MM.1S (cell line): ENCODE measurements around the gene EBF3.

Source experiments
- EZH2 ChIP-seq: fragments of 300-600 bp; sonication (generic); optimal IDR thresholded peaks from 2 replicates; pipeline ENCODE3; 2017; ENCODE audit warnings: low read depth, mild to moderate bottlenecking, antibody characterized with exemption, low read length, mixed read lengths
- EZH2phosphoT487 ChIP-seq: fragments of 300-600 bp; sonication (generic); IDR thresholded peaks from 2 replicates; pipeline ENCODE4 v1.6.1; 2018; ENCODE audit warnings: antibody characterized with exemption, low read length
- TF ChIP-seq, protein P1 (sequence below): fragments of 300-600 bp; sonication (generic); IDR thresholded peaks from 2 replicates; pipeline ENCODE4 v1.5.1; 2016; ENCODE audit warnings: antibody characterized with exemption, low read length, mixed read lengths

DNA sequence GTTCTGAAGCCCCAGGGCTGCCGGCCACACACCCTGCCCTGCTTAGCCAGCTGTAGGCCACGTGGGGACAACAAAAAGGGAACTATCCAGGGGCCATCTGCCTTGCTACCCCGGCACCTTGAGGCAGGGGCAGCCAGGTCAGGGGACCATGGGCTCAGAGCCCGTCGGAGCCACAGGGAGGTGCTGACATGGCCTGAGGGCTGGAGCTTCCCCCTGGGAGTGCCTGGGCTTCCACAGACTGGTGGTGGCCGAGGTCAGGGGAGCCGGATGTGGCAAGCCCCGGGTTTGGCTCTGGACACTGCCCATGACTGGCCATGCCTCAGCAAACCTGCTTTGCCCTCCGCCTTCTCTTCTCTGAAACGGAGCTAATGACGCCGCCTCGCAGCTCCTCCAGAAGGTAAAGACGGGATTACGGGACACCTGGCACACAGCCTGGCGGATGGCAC lies 178.5 kb downstream of the EBF3 start:
- TF ChIP-seq, protein P1, sequence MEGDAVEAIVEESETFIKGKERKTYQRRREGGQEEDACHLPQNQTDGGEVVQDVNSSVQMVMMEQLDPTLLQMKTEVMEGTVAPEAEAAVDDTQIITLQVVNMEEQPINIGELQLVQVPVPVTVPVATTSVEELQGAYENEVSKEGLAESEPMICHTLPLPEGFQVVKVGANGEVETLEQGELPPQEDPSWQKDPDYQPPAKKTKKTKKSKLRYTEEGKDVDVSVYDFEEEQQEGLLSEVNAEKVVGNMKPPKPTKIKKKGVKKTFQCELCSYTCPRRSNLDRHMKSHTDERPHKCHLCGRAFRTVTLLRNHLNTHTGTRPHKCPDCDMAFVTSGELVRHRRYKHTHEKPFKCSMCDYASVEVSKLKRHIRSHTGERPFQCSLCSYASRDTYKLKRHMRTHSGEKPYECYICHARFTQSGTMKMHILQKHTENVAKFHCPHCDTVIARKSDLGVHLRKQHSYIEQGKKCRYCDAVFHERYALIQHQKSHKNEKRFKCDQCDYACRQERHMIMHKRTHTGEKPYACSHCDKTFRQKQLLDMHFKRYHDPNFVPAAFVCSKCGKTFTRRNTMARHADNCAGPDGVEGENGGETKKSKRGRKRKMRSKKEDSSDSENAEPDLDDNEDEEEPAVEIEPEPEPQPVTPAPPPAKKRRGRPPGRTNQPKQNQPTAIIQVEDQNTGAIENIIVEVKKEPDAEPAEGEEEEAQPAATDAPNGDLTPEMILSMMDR, result no peak
- TF ChIP-seq EZH2phosphoT487, result no peak
- TF ChIP-seq EZH2, result no peak
